SK-N-SH (cell line): ENCODE measurements around the gene SPPL2C. TPM values are rescaled to one million over a fixed set of nuclear protein-coding genes. Genes with fewer than 3 reads are reported as not detected.

Source experiments
- CTCF ChIA-PET: fragments of 300-600, 350-600 bp; formaldehyde crosslinking; extraction: SDS; loops from one replicate; lab custom pipeline; 2021; lab: Yijun Ruan, JAX
- POLR2A ChIA-PET: fragments of 350-600 bp; sonication (Branson Sonifier 250); formaldehyde crosslinking; extraction: SDS; loops from one replicate; lab custom pipeline; 2020; ENCODE audit warnings: antibody characterized with exemption, inconsistent platforms; lab: Yijun Ruan, JAX
- DNase-seq: peaks from one replicate; pipeline ENCODE4 v3.0.0; 2012
- H2AFZ ChIP-seq: fragments of 200-600 bp; sonication (generic); 2 replicates; pipeline ENCODE4 v1.8.1; 2016; ENCODE audit warnings: antibody characterized with exemption, mild to moderate bottlenecking, low read depth
- H3F3A ChIP-seq: fragments of 200-600 bp; sonication (generic); replicated peaks from 2 replicates; pipeline ENCODE3; 2016; ENCODE audit warnings: antibody characterized with exemption, mild to moderate bottlenecking; ENCODE audit not compliant: insufficient read depth
- H3K27ac ChIP-seq, 2 experiments: fragments of 200-500 bp in 1 of 2; fragments of 200-600 bp in 1 of 2; sonication (Bioruptor generic) in 1 of 2; sonication (generic), shearing (Covaris generic) in 1 of 2; 2 replicates each; pipeline versions ENCODE4 v1.5.1 to v1.6.1; 2014 to 2016; ENCODE audit warnings: low read depth in 2 of 2, inconsistent platforms in 1 of 2, low read length in 1 of 2, mild to moderate bottlenecking in 1 of 2, mixed read lengths in 1 of 2
- H3K27me3 ChIP-seq: fragments of 200-600 bp; sonication (generic), shearing (Covaris generic); 2 replicates; pipeline ENCODE4 v1.6.1; 2016; ENCODE audit warnings: mixed run types; ENCODE audit not compliant: insufficient read depth
- H3K36me3 ChIP-seq, 2 experiments: fragments of 200-500 bp in 1 of 2; fragments of 200-600 bp in 1 of 2; sonication (Bioruptor generic) in 1 of 2; sonication (generic) in 1 of 2; replicated peaks in 1 of 2; 2 replicates each; pipeline versions ENCODE3 to v1.5.1; 2014 to 2016; ENCODE audit warnings: low read length in 1 of 2, mild to moderate bottlenecking in 1 of 2; ENCODE audit not compliant: insufficient read depth in 2 of 2, control insufficient read depth in 1 of 2
- H3K4me1 ChIP-seq, 2 experiments: fragments of 200-500 bp in 1 of 2; fragments of 200-600 bp in 1 of 2; sonication (Bioruptor generic) in 1 of 2; sonication (generic), shearing (Covaris generic) in 1 of 2; 2 replicates each; pipeline versions ENCODE4 v1.5.1 to v1.6.1; 2014 to 2016; ENCODE audit warnings: low read depth in 1 of 2, low read length in 1 of 2, mixed run types in 1 of 2; ENCODE audit not compliant: insufficient read depth in 2 of 2, control insufficient read depth in 1 of 2
- H3K4me2 ChIP-seq: fragments of 200-600 bp; sonication (generic), shearing (Covaris generic); 2 replicates; pipeline ENCODE4 v1.6.1; 2017; ENCODE audit warnings: mixed run types
- H3K4me3 ChIP-seq, 2 experiments: fragments of 200-500 bp in 1 of 2; fragments of 200-600 bp in 1 of 2; sonication (Bioruptor generic) in 1 of 2; sonication (generic), shearing (Covaris generic) in 1 of 2; 2 replicates each; pipeline versions ENCODE4 v1.5.1 to v1.8.1; 2014 to 2016; ENCODE audit warnings: low read depth in 2 of 2, inconsistent platforms in 1 of 2, low read length in 1 of 2, mild to moderate bottlenecking in 1 of 2, mixed read lengths in 1 of 2, moderate library complexity in 1 of 2
- H3K79me2 ChIP-seq: fragments of 200-600 bp; sonication (generic); 2 replicates; pipeline ENCODE4 v1.8.1; 2017; ENCODE audit warnings: mild to moderate bottlenecking; ENCODE audit not compliant: insufficient read depth
- H3K9ac ChIP-seq: fragments of 200-600 bp; sonication (generic); 2 replicates; pipeline ENCODE4 v1.6.1; 2017; ENCODE audit warnings: mixed run types
- H3K9me2 ChIP-seq: fragments of 200-600 bp; sonication (generic); 2 replicates; pipeline ENCODE4 v1.6.1; 2017; ENCODE audit warnings: mixed run types
- H3K9me3 ChIP-seq: fragments of 200-600 bp; sonication (generic); 2 replicates; pipeline ENCODE4 v1.6.1; 2017; ENCODE audit warnings: mixed run types, mild to moderate bottlenecking, moderate library complexity
- H4K20me1 ChIP-seq: fragments of 200-600 bp; sonication (generic); 2 replicates; pipeline ENCODE4 v1.6.1; 2017; ENCODE audit warnings: mild to moderate bottlenecking, mixed run types; ENCODE audit not compliant: insufficient read depth
- EP300 ChIP-seq, 2 experiments: IDR thresholded peaks; 2 replicates each; pipeline versions ENCODE4 v1.4.0 to v1.6.1; 2012; ENCODE audit warnings: borderline replicate concordance in 1 of 2, low read depth in 1 of 2, low read length in 1 of 2
- EZH2phosphoT487 ChIP-seq: fragments of 200-600 bp; sonication (generic); IDR thresholded peaks from 2 replicates; pipeline ENCODE4 v1.6.1; 2017; ENCODE audit warnings: low read depth, mixed run types, mild to moderate bottlenecking, antibody characterized with exemption, moderate library complexity, borderline replicate concordance
- FOSL2 ChIP-seq: IDR thresholded peaks from 2 replicates; pipeline ENCODE4 v1.4.0; 2012; ENCODE audit warnings: low read depth, mild to moderate bottlenecking, moderate library complexity, borderline replicate concordance
- GABPA ChIP-seq: IDR thresholded peaks from 2 replicates; pipeline ENCODE4 v1.4.0; 2012; ENCODE audit warnings: low read depth, mild to moderate bottlenecking
- MEF2A ChIP-seq: IDR thresholded peaks from 2 replicates; pipeline ENCODE4 v1.4.0; 2012; ENCODE audit warnings: low read depth, borderline replicate concordance
- NFIC ChIP-seq: IDR thresholded peaks from 2 replicates; pipeline ENCODE4 v1.4.0; 2012; ENCODE audit warnings: borderline replicate concordance
- POLR2AphosphoS5 ChIP-seq: IDR thresholded peaks from 2 replicates; pipeline ENCODE4 v1.6.1; 2012; ENCODE audit warnings: low read depth, low read length
- RAD21 ChIP-seq: IDR thresholded peaks from 2 replicates; pipeline ENCODE4 v1.6.1; 2012; ENCODE audit warnings: mild to moderate bottlenecking, low read length
- RFX5 ChIP-seq: IDR thresholded peaks from 2 replicates; pipeline ENCODE4 v1.6.1; 2012; ENCODE audit warnings: mild to moderate bottlenecking, improper control_type of control experiment, low read length
- RXRA ChIP-seq: IDR thresholded peaks from 2 replicates; pipeline ENCODE4 v1.4.0; 2012; ENCODE audit warnings: low read depth, mild to moderate bottlenecking, borderline replicate concordance
- TCF12 ChIP-seq: IDR thresholded peaks from 2 replicates; pipeline ENCODE4 v1.4.0; 2012
- TEAD4 ChIP-seq: IDR thresholded peaks from 2 replicates; pipeline ENCODE4 v1.4.0; 2012; ENCODE audit warnings: mild to moderate bottlenecking, borderline replicate concordance; ENCODE audit not compliant: insufficient read depth
- WGBS: methylation state at CpG from one replicate; pipeline ENCODE4 v1.1.6; 2017; ENCODE audit warnings: low lambda C conversion rate; 5-methylcytosine and 5-hydroxymethylcytosine counted together
- polyA plus RNA-seq, 3 experiments: library from polyadenylated mRNA; depleted of rRNA; stranded (reverse); fragments of >200 nt; gene quantifications; 2 replicates each; pipeline ENCODE4 v1.2.3, GENCODE V29; 2012
- TF ChIP-seq, protein P1 (sequence below): fragments of 200-600 bp; sonication (generic); IDR thresholded peaks from 2 replicates; pipeline ENCODE4 v1.6.1; 2017; ENCODE audit warnings: antibody characterized with exemption, mild to moderate bottlenecking, moderate library complexity
- TF ChIP-seq, protein P2 (sequence below): fragments of 150-350 bp; IDR thresholded peaks from 2 replicates; pipeline ENCODE4 v1.6.1; 2016; ENCODE audit warnings: mild to moderate bottlenecking, low read depth, low read length

SPPL2C gene
- polyA plus RNA-seq, 1 of the 3 experiments (the other 2 are of a cell fraction), result not detected

DNA sequence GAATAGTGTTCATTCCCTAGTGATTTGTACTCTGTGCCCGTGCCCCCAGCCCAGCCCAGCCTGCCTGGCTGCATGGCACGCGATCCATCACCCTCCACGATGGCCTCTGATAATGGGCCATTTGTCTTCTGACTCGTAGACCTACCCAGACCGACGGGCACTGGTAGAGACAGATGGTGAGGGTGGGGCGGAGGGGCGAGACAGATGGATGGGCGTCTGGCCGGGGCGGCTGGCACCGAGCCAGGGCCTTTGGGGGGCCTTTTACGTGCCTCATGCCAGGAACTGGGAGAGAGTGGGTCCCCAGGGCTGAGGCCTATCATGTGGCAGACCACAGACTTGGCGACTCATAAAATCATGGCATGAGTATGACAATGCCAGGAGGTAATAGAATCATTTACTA is 35.2 kb upstream of the SPPL2C start:
- peak; percentile 17; the same call in 1 of the 2 replicates for TF ChIP-seq NFIC
- no peak for TF ChIP-seq TCF12

DNA sequence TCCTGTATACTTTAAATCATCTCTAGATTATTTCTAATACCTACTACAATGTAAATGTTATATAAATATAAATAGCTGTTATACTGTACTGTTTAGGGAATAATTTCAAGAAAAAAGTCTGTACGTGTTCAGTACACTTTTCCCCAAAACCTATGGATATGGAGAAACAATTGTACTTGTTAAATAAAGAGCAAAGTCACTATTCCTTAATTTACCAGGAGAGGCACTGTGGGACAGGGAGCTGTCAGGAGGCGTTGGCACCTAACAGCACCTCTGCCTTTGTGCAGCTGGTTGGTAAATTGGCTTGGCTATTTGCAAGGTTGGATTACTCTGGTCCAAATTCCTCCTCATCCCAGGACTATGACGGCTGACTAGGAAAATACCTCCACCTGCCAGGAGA is 32.6 kb upstream of the SPPL2C start:
- Histone ChIP-seq H3F3A (no peaks in the 10 kb centered on the region), H4K20me1 (no peaks in the 10 kb centered on the region), H3K4me2 (no peak overlapping the region), H3K9me2 (no peaks in the 10 kb centered on the region), H3K79me2 (no peaks in the 10 kb centered on the region), H3K9me3 (no peaks in the 10 kb centered on the region), H3K9ac (no peak overlapping the region), H3K4me1 (peaks cover 0 to 34% of the 10 kb centered on the region in 2 experiments; a peak in 1 of 4 replicates), H3K36me3 (no peaks in the 10 kb centered on the region), H3K4me3 (no peak overlapping the region), H3K27ac (no peak overlapping the region), H2AFZ (no peak overlapping the region), H3K27me3 (0 out of 2 replicates have a peak, but pooled peaks cover 2% of the 10 kb centered on the region)
- WGBS, result 71% methylated on average over 3 of the region's 3 CpGs
- CTCF ChIA-PET, result interaction anchor here (0.6 to 3.9 kb wide), 6 partner anchors 12 to 39 kb away, joined by 3 to 20 read pairs (median 7); partner anchors contain the start of gene CRHR1
- TF ChIP-seq TEAD4 (no peak), FOSL2 (no peak), MEF2A (no peak), EZH2phosphoT487 (no peak)
- no peak for DNase-seq
- POLR2A ChIA-PET, result no interaction called here

More for the DNA sequence above, 35.2 kb upstream of the SPPL2C start:
- H3K4me2 ChIP-seq, result no peak overlapping the region
- peaks cover 9% of the 10 kb centered on the region for H3K27me3 ChIP-seq
- no peaks in the 10 kb centered on the region for H4K20me1 ChIP-seq
- no peaks in the 10 kb centered on the region for H3F3A ChIP-seq
- H3K4me1 ChIP-seq, result peaks cover 0 to 22% of the 10 kb centered on the region in 2 experiments; a peak in 1 of 4 replicates
- H3K27ac ChIP-seq, result no peak overlapping the region; a peak in 1 of 4 replicates
- WGBS, result 31% methylated on average over 15 of the region's 15 CpGs
- no peak overlapping the region for H3K4me3 ChIP-seq
- H3K9me2 ChIP-seq, result no peaks in the 10 kb centered on the region
- H2AFZ ChIP-seq, result no peak overlapping the region
- H3K36me3 ChIP-seq, result no peaks in the 10 kb centered on the region
- ChIA-PET CTCF (interaction anchor here (1.5 to 1.8 kb wide), 3 partner anchors 16 to 23 kb away, joined by 4 to 6 read pairs (median 4); no protein-coding TSS in a partner anchor), POLR2A (no interaction called here)
- no peak overlapping the region for H3K9ac ChIP-seq
- no peaks in the 10 kb centered on the region for H3K9me3 ChIP-seq
- peak; percentile 75 for DNase-seq
- no peaks in the 10 kb centered on the region for H3K79me2 ChIP-seq

- Histone ChIP-seq H3K4me3 (no peak overlapping the region), H3K4me2 (no peak overlapping the region), H3F3A (no peaks in the 10 kb centered on the region), H3K27me3 (no peaks in the 10 kb centered on the region), H3K9me3 (no peaks in the 10 kb centered on the region), H2AFZ (no peak overlapping the region), H3K79me2 (no peaks in the 10 kb centered on the region), H3K9ac (no peak overlapping the region), H3K27ac (no peak overlapping the region), H3K4me1 (peaks cover 0 to 31% of the 10 kb centered on the region in 2 experiments; a peak in 1 of 4 replicates), H3K36me3 (no peaks in the 10 kb centered on the region)
- WGBS, result 70% methylated on average over 22 of the region's 22 CpGs
- DNase-seq, result peak; percentile 65
- POLR2A ChIA-PET, result no interaction called here
- TF ChIP-seq RFX5, result no peak
- TF ChIP-seq, protein P1, sequence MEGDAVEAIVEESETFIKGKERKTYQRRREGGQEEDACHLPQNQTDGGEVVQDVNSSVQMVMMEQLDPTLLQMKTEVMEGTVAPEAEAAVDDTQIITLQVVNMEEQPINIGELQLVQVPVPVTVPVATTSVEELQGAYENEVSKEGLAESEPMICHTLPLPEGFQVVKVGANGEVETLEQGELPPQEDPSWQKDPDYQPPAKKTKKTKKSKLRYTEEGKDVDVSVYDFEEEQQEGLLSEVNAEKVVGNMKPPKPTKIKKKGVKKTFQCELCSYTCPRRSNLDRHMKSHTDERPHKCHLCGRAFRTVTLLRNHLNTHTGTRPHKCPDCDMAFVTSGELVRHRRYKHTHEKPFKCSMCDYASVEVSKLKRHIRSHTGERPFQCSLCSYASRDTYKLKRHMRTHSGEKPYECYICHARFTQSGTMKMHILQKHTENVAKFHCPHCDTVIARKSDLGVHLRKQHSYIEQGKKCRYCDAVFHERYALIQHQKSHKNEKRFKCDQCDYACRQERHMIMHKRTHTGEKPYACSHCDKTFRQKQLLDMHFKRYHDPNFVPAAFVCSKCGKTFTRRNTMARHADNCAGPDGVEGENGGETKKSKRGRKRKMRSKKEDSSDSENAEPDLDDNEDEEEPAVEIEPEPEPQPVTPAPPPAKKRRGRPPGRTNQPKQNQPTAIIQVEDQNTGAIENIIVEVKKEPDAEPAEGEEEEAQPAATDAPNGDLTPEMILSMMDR, result peak; percentile 22; the same call in 1 of the 2 replicates
- TF ChIP-seq POLR2AphosphoS5, result no peak
- no peak for TF ChIP-seq EP300 (IDR thresholded peaks at IDR 0.05; ENCODE audit: borderline replicate concordance in 1 of 2, low read depth in 1 of 2, low read length in 1 of 2)
- TF ChIP-seq GABPA, result no peak
- TF ChIP-seq, protein P2, sequence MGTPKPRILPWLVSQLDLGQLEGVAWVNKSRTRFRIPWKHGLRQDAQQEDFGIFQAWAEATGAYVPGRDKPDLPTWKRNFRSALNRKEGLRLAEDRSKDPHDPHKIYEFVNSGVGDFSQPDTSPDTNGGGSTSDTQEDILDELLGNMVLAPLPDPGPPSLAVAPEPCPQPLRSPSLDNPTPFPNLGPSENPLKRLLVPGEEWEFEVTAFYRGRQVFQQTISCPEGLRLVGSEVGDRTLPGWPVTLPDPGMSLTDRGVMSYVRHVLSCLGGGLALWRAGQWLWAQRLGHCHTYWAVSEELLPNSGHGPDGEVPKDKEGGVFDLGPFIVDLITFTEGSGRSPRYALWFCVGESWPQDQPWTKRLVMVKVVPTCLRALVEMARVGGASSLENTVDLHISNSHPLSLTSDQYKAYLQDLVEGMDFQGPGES, result no peak
- TF ChIP-seq RXRA, result no peak
- TF ChIP-seq RAD21, result peak; percentile 24
- TF ChIP-seq, all 33 proteins: peak for 2
- Histone ChIP-seq H3K9me2 (no peaks in the 10 kb centered on the region), H4K20me1 (no peaks in the 10 kb centered on the region)
- CTCF ChIA-PET, result interaction anchor here (0.6 to 5.4 kb wide), 10 partner anchors 12 to 173 kb away, joined by 3 to 34 read pairs (median 4); partner anchors contain the start of gene CRHR1
These were observed 31.5 kb upstream of the SPPL2C start for GRCh38 chr17:45813048-45813725.
